GM19193 (cell line): ENCODE results near the gene NELL2.

Experiments
- POLR2A ChIP-seq: IDR thresholded peaks from 4 replicates; pipeline ENCODE4 v1.6.1; 2011; ENCODE audit not compliant: insufficient read depth, insufficient read length; ENCODE audit errors: extremely low read depth

The NELL2 gene

DNA sequence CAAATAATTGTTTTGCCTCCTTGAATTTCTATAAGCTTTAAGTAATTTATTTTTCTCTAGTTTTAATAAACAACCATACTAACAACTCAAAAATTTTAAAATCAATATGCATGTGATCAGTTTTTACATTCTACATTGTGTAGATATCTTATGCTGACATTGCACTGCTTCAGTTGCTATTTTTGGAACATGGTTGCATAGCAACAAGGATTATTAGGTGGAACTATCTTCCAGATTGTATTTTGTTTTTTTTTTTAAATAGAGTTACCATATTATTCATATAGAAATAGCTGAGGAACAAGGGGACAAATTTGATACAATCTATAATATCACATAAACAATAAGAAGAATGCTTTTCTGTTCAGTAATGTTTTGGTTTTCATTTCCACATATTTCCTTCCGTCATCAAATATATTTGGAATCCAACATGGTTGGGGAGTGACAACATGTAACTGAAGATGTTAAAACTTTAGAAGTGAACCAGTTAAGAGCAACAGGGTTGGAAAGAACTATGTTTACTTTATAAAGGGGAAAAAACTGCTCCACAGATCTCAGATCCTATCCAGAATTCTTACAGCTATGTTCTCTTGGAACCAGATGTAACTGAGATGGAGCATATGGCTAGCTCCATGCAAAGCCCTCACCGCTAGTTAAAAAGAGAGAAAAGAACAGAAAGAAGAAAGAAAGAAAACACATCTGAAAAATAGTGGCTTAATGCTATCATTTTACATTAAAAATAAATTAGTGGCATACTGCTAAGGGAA lies 235.5 kb downstream of the NELL2 start:
- TF ChIP-seq POLR2A, result no peak

DNA sequence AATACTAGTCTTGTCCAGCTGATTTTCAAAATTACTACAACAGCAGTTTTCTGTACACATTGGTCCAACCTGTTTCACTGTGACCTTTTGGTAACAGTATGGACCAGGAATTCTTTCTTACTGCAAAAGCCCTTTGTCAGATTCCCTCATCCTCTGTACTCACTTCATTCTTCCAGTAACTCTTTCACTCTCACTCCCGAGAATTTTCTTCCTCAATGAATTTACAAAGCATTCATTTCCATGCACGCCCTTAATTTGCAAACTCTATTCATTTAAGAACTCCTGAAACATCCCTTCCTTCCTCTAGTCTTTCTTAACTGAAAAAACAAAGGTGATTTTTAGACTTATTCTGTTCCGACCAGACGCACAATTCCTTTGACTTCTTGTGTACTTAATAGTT lies 238.2 kb downstream of the NELL2 start:
- TF ChIP-seq POLR2A, result no peak

DNA sequence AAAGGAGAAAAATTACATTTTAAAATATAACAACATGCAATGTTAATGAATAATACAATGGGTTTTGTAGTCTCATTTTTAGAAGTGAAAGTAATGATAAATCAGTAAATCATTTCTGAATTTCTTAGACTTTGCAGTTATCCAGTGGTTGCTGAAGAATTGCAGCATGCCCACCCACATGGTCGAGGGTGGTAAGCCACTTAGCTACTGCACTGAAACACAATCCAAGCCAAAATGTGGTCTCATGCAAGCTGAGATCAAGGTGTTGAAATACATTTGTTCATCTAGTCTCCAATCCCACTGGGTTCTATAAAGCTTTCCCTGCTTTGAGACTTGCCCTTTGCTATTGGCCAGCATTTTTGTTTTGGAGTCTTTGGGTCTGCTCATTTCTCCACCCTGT lies 247.9 kb downstream of the NELL2 start:
- TF ChIP-seq POLR2A, result no peak

DNA sequence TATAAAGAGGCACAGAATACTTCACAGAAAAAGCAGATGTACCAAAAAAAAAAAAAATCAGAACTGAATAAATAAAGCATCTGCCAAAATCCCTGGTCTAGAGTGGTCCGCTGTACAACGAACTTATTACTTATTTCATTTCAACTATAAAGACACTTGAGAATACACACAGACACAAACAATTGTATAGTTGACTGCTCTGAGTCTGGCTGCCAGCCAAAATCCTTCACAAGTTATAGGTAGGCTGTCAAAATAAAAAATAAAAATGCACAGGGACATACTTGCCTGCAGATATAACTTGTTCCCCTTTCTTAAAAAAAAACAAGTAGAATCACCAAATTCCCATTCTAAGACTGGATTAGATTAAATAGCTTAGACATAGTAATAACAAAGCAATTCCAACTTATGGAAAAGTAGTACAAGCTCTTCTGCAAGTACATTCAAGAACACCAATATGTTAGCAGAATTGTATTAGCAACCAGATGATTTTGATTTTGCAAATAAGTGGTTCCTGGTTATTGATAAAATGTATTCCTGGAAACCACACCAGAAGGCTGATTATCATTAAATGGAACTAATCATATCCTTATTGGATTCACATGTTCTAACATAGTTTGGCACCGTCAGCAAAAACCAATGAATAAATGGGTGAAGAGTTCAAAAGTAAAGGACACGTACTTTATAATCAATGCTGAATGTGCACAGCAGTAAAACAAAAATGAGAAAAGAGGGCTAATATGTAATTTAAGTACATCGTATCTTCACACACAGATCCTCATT lies 248.5 kb downstream of the NELL2 start:
- no peak for TF ChIP-seq POLR2A

DNA sequence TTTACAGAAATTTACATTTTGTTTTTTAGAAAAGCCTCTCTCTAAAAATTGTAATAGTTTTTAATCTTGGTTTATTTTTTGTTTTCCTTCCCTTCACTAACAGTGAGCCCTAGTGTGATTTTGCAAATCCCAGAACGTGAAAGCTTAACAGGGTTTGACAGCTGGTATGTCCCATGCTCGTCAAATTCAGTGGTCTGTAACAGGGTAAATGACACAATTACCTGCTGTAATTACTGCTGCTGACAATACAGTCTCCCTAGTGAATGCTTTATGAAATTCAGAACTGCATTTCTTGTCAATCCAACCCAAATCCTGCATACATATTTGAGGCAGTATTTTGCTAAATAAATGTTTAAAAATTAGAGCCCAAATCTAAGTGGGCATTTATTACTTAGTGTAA lies 249.2 kb downstream of the NELL2 start:
- no peak for TF ChIP-seq POLR2A

DNA sequence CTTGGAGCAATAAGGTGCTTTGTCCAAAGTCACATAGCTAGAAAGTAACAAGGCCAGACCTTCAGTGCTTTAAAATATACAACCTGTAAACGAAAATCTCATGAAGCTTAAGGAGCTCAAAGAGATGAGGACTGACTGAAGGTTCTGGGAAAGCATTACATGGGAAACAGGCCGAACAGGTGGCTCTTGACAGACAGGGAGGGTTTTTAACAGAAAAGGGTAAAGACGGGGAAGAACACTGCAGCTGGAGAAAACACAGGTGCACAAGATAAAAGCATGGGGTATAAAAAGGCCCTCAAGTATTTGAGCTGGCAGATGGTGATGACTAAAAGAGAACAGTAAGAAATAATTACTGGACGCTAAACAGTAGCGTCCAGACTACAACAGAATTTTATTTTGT lies 257.2 kb downstream of the NELL2 start:
- no peak for TF ChIP-seq POLR2A

DNA sequence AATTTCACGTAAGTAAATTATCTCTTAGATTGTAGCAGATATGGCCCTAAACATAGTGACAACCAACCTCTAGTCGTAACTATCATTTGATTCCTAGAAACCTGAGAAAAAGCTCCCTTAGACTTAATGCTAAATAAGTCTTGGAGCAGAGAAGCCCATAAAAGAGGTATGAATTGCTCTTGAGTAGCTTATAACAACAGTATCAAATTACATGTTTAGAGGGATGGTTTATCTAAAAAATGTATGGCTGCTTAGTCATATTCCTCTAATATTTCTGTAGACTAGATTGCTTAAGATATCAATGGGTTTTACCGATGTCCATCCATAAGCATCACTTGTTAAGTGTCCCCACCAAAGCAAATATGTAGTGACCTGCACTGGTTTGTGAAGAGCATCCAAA lies 259.7 kb downstream of the NELL2 start:
- TF ChIP-seq POLR2A, result no peak

DNA sequence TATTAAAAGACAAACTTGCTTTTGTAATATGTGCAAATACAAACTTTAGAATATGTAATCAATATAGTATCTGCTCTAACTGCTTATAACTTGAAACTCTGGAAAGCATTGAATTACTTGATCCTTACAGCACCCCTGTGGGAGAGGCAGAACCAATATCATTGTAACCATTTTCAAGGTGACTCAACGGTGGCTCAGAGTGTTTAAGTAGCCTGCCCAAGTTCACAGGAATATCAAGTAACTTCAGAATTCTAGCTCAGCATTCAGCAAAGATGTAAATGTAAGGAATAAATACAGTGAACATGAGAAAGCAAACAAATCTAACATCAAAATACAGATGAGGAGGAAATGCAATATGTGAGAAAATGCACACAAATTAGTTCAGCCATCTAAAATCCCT lies 264.6 kb downstream of the NELL2 start:
- TF ChIP-seq POLR2A, result no peak

DNA sequence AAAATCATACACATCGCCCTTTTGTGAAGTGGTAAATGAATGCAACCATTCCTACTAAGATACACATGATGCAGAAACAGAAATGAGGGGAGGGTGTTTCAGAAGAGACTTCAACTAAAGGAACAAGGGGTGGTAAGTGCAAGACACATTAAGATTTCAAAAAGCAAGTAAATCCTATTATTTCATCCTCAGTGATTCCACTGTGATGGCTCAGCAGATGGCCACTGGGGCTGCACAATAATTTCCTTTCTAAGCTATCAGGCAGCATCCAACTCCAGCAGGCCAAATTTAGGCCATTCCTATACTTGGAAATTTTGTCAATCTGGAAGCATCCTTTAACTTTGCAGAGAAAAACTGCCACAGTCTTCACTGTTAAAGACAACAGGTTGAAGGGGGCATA lies 272.4 kb downstream of the NELL2 start:
- no peak for TF ChIP-seq POLR2A

DNA sequence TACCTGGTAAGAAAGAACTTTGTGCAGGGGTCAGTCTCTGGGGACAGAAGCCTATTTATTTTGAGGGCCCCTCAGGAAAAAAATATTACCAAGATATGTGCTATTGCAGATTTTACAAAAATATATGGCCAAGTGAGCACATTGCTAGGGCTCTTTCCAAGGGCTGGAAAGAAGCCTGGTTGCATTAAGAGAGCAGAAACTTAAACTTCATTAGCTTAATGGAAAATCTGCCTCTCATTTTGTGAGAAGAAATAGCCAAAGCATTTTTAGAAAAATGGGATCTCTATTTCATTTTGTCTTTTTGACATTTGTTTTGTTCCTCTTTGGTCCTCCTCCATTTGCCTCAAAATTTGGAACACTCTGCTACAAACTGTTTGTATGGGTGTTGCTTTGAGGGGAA lies 283.5 kb downstream of the NELL2 start:
- no peak for TF ChIP-seq POLR2A

DNA sequence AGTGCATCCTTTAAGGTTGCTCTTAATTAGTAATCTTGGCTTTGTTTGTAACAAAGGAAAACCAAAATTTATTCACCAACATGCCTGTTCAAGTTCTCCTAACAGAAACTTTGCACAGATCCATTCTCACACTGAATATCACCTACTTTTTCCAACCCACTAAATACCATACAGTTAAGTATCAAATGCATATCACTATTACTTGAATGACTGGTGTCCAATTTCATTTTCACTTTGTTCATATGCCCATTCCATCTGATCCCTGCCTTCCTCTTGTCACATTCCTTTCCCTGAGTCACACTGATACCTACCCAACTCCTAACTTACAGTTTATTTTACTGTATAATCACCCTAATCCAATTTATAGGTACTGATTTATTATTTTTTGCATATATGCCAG lies 286.4 kb downstream of the NELL2 start:
- TF ChIP-seq POLR2A, result no peak

DNA sequence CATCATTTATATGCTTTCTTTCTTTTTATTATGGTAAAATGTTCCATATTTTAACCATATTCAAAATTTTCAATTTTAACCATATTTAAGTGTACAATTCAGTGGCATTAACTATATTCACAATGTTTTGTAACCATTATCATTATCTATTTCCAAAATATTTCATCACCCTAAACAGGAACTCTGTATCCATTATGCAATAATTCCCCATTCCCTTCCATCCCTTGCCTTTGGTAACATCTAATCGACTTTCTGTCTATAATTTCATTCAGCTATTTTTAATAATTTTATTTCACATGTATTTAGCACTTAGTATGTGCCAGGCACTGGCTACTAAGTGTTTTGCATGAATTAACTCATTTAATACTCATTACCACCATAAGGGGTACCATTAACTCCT lies 287.5 kb downstream of the NELL2 start:
- no peak for TF ChIP-seq POLR2A

DNA sequence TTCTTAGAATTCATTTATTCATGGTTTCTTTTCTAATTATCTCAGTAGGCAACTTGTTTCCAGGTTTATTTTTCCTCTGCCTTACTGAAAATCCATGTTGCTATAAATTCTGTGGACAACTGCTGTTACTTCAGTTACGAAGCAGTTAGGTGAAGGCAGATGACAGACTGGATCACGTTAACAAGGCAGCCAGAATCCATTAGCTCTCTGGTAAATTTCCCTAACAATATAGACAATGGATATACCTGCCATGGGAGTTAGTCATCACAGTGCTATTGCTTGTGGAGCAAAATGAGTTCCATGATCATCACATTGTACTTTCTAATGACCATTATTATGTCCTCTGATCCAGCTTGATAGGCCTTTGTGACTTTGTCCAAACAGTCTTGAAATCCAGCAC lies 291.5 kb downstream of the NELL2 start:
- no peak for TF ChIP-seq POLR2A

DNA sequence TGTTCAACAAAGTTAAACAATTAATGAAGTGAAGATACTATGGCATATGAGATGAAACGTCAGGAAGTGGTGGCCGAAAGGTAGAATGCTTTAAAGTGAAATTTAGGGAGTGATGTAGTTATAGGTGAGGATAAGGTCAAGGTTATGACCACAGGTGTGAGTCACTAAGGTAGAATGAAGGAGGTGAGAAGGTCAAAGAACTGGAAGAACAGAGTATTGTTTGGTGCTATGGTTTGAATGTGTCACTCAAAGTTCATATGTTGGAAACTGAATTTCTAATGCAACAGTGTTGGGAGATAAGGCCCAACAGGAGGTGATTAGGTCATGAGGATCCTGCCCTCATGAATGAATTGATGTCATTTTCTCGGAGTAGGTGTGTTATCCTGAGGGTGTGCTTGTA lies 293.6 kb downstream of the NELL2 start:
- no peak for TF ChIP-seq POLR2A

DNA sequence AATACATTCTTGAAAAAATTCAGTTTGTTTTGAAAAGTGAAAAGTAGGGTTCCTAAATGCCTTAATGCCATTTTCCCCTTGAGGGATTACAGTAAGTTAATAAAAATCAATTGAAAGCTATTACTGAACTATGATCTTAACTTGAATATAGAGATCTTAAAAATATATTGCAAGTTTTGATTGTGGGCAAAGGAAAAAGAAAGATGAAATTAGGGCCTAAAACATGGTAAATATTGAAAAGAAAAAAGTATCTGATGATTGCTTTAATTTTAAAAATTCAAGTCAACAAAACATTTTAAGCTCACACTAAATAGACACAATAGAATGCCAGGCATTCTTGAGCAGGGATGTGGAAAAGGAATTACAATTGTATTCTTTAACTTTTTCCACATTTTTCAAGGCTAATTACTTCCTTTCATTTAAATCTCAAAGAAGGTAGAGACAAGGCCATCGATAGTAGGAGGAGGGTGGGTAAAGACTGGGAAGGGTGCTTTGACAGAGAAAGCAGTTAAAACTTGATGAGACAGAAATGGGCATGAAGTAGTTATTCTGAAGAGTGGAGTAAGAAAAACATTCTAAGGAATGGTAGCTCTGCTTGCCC lies 294.4 kb downstream of the NELL2 start:
- TF ChIP-seq POLR2A, result no peak

DNA sequence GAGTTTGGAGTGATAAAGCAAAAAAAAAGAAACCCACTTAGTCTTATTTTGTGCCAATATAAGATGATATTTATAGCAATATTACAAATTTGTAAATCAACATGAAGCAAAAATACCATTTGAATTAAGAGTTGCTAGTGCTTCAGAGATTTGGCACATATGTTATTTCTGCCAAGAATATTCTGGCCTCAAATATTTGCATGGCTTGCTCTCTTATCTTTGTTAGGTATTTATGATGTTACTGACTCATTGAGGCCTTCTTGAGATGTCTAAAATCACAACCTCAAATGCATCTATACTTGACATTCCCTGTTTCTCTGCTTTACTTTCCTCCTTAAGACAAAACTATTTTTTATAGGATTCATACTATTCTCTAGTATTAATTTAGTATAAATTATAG lies 301.5 kb downstream of the NELL2 start:
- no peak for TF ChIP-seq POLR2A
